Measurements from ENCODE around the gene ABCF3. TPM values are rescaled to one million over a fixed set of nuclear protein-coding genes. Genes with fewer than 3 reads are reported as not detected.

The ABCF3 gene
- total and polyA plus RNA-seq, 2 donors (not counting 3 experiments of a cell fraction or from before 2014, with no cell fraction given), result 68.8 to 73.4 TPM

DNA sequence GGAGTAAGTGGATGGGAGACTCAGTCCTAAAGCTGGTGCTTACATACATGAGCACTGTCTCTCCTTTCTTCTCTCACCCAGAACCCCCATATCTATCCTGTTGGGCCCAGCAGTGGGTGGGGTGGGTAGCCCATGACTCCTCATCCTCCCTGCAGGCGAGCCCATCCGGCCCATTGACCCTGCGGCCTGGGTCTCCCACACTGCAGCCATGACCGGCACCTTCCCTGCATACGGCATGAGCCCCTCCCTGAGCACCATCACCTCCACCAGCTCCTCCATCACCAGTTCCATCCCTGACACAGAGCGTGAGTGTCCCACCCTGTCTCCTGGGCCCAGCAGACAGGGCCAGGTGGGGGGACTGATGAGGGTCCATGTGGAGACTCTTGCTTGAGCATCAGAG, 19.3 kb upstream of the ABCF3 start:
- dilution Hi-C loops (cut with MboI; ENCODE audit: extremely low pct_ligation_motif_present, low sequenced_read_pairs) (no loop called here), intact Hi-C loops (cut with micrococcal nuclease) (no loop called here)
- no TSS peak for BruUV-seq (replicated peaks)
- no peak overlapping the region for H3K4me3 ChIP-seq (replicated peaks in 1 of 3; ENCODE audit: insufficient read depth in 1 of 3, low read depth in 1 of 3, low read length in 3 of 3)
- peaks cover 8 to 64% of the 10 kb centered on the region in 2 experiments for H3K36me3 ChIP-seq (ENCODE audit: control insufficient read depth in 2 of 2, extremely low read depth in 1 of 2, insufficient read depth in 2 of 2, low read length in 2 of 2)
- FAIRE-seq (no peak), DNase-seq (ENCODE audit: low read depth, low spot score) (no peak)
- H2AFZ ChIP-seq (ENCODE audit: low read depth, low read length), result no peak overlapping the region
- H3K4me2 ChIP-seq (ENCODE audit: insufficient read depth, low read length), result no peak overlapping the region
- no peaks in the 10 kb centered on the region for H4K20me1 ChIP-seq (replicated peaks; ENCODE audit: control insufficient read depth, extremely low read depth, insufficient read depth, low read length)
- CTCF ChIA-PET, result no interaction called here
- H3K27me3 ChIP-seq (ENCODE audit: control insufficient read depth in 2 of 2, insufficient read depth in 2 of 2, low read length in 2 of 2), result no peaks in the 10 kb centered on the region
- POLR2A ChIA-PET, result no interaction called here
- peaks cover 5% of the 10 kb centered on the region for H3K4me1 ChIP-seq (ENCODE audit: control insufficient read depth, extremely low read depth, insufficient read depth, low read length)
- no peak overlapping the region for H3K9ac ChIP-seq (replicated peaks; ENCODE audit: extremely low read depth, insufficient read depth, low read length)
- peaks cover 3% of the 10 kb centered on the region for H3K79me2 ChIP-seq (ENCODE audit: control insufficient read depth, insufficient read depth, low read length)
- no peaks in the 10 kb centered on the region for H3K9me1 ChIP-seq (replicated peaks; ENCODE audit: control insufficient read depth, extremely low read depth, insufficient read depth, low read length)
- no peak overlapping the region for H3K27ac ChIP-seq (ENCODE audit: insufficient read depth, low read depth, low read length)
- TF ChIP-seq MYC (IDR thresholded peaks at IDR 0.05; ENCODE audit: low read depth, low read length) (no peak), POLR2A (IDR thresholded peaks at IDR 0.05; ENCODE audit: low read depth, low read length) (no peak), EZH2 (IDR thresholded peaks at IDR 0.05; ENCODE audit: borderline replicate concordance, low read depth, low read length, severe bottlenecking) (no peak), FOS (IDR thresholded peaks at IDR 0.05; ENCODE audit: borderline replicate concordance, insufficient read depth, low read length) (no peak), GATA2 (IDR thresholded peaks at IDR 0.05; ENCODE audit: insufficient read depth, insufficient read length, low read depth, low read length) (no peak), JUN (IDR thresholded peaks at IDR 0.05; ENCODE audit: borderline replicate concordance, insufficient read depth, insufficient read length, low read depth) (no peak), POLR2AphosphoS5 (IDR thresholded peaks at IDR 0.05; ENCODE audit: insufficient read depth, low read depth, low read length) (no peak)
- TF ChIP-seq, protein P1, sequence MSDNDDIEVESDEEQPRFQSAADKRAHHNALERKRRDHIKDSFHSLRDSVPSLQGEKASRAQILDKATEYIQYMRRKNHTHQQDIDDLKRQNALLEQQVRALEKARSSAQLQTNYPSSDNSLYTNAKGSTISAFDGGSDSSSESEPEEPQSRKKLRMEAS (IDR thresholded peaks at IDR 0.05; ENCODE audit: insufficient read depth, insufficient read length), result no peak
- TF ChIP-seq, protein P2, sequence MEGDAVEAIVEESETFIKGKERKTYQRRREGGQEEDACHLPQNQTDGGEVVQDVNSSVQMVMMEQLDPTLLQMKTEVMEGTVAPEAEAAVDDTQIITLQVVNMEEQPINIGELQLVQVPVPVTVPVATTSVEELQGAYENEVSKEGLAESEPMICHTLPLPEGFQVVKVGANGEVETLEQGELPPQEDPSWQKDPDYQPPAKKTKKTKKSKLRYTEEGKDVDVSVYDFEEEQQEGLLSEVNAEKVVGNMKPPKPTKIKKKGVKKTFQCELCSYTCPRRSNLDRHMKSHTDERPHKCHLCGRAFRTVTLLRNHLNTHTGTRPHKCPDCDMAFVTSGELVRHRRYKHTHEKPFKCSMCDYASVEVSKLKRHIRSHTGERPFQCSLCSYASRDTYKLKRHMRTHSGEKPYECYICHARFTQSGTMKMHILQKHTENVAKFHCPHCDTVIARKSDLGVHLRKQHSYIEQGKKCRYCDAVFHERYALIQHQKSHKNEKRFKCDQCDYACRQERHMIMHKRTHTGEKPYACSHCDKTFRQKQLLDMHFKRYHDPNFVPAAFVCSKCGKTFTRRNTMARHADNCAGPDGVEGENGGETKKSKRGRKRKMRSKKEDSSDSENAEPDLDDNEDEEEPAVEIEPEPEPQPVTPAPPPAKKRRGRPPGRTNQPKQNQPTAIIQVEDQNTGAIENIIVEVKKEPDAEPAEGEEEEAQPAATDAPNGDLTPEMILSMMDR (IDR thresholded peaks at IDR 0.05; ENCODE audit: extremely low read depth in 1 of 2, insufficient read depth in 1 of 2, low read depth in 1 of 2, low read length in 2 of 2), result no peak
- no peaks in the 10 kb centered on the region for H3K9me3 ChIP-seq (replicated peaks; ENCODE audit: control insufficient read depth, insufficient read depth, low read length)
